Neural cell (in vitro differentiated cells): Measurements from ENCODE around the gene LNPEP. TPM values are rescaled to one million over a fixed set of nuclear protein-coding genes. Genes with fewer than 3 reads are reported as not detected.

Experiments used
- H2AFZ ChIP-seq: fragments of 200-600, 300-800 bp; sonication (generic), shearing (Covaris generic); 2 replicates; pipeline ENCODE4 v1.6.0; 2014; ENCODE audit warnings: low read depth, mild to moderate bottlenecking, antibody characterized with exemption, low read length, moderate library complexity
- H3F3A ChIP-seq: fragments of 200-600 bp; shearing (Covaris generic); 2 replicates; pipeline ENCODE4 v1.6.1; 2016; ENCODE audit warnings: mild to moderate bottlenecking, moderate library complexity, mixed read lengths, antibody characterized with exemption, low read length; ENCODE audit not compliant: insufficient read depth, poor library complexity, severe bottlenecking
- H3K27ac ChIP-seq: fragments of 200-600, 300-800 bp; sonication (generic), shearing (Covaris generic); 2 replicates; pipeline ENCODE4 v1.5.1; 2014; ENCODE audit warnings: mild to moderate bottlenecking, low read length, moderate library complexity
- H3K27me3 ChIP-seq: fragments of 300-800, 200-600 bp; sonication (generic), shearing (Covaris generic); 2 replicates; pipeline ENCODE4 v1.6.0; 2014; ENCODE audit warnings: mild to moderate bottlenecking, low read depth, low read length, moderate library complexity; ENCODE audit not compliant: insufficient read depth
- H3K36me3 ChIP-seq: fragments of 300-800, 200-600 bp; sonication (generic), shearing (Covaris generic); 2 replicates; pipeline ENCODE4 v1.5.1; 2014; ENCODE audit warnings: mild to moderate bottlenecking, antibody characterized with exemption, low read length, moderate library complexity; ENCODE audit not compliant: insufficient read depth
- H3K4me2 ChIP-seq: fragments of 300-800, 200-600 bp; sonication (generic), shearing (Covaris generic); 2 replicates; pipeline ENCODE4 v1.6.0; 2014; ENCODE audit warnings: mild to moderate bottlenecking, low read length
- H3K4me3 ChIP-seq: fragments of 300-800, 200-600 bp; sonication (generic), shearing (Covaris generic); 2 replicates; pipeline ENCODE4 v1.5.1; 2014; ENCODE audit warnings: mild to moderate bottlenecking, low read length, moderate library complexity
- H3K79me2 ChIP-seq: fragments of 200-600 bp; shearing (Covaris generic); replicated peaks from 2 replicates; pipeline ENCODE4 v1.6.0; 2014; ENCODE audit warnings: mild to moderate bottlenecking, low read length, moderate library complexity; ENCODE audit not compliant: insufficient read depth
- H3K9ac ChIP-seq: fragments of 300-800, 200-600 bp; sonication (generic), shearing (Covaris generic); 2 replicates; pipeline ENCODE4 v1.6.1; 2016; ENCODE audit warnings: mild to moderate bottlenecking, low read length, mixed read lengths
- H3K9me2 ChIP-seq: fragments of 200-600 bp; shearing (Covaris generic); 2 replicates; pipeline ENCODE4 v1.6.1; 2016; ENCODE audit warnings: mild to moderate bottlenecking, low read length, mixed read lengths; ENCODE audit not compliant: insufficient read depth
- H3K9me3 ChIP-seq: fragments of 200-600, 300-800 bp; sonication (generic), shearing (Covaris generic); 2 replicates; pipeline ENCODE4 v1.6.1; 2016; ENCODE audit warnings: mild to moderate bottlenecking, mixed run types, low read length, moderate library complexity, mixed read lengths
- H4K20me1 ChIP-seq: fragments of 200-600 bp; shearing (Covaris generic); 2 replicates; pipeline ENCODE4 v1.6.1; 2016; ENCODE audit warnings: mild to moderate bottlenecking, mixed run types; ENCODE audit not compliant: insufficient read depth
- CTCF ChIP-seq: fragments of 450-650 bp; IDR thresholded peaks from 2 replicates; pipeline ENCODE4 v1.5.1; 2014; ENCODE audit warnings: antibody characterized with exemption, mild to moderate bottlenecking, moderate library complexity; ENCODE audit not compliant: poor library complexity, severe bottlenecking
- EP300 ChIP-seq: fragments of 450-650 bp; conservative IDR thresholded peaks from 2 replicates; pipeline ENCODE4 v1.6.1; 2014; ENCODE audit warnings: antibody characterized with exemption, mild to moderate bottlenecking, moderate library complexity; ENCODE audit not compliant: poor library complexity, severe bottlenecking
- EZH2 ChIP-seq: fragments of 200-600, 300-800 bp; shearing (Covaris generic), sonication (generic); IDR thresholded peaks from 2 replicates; pipeline ENCODE4 v1.6.1; 2014; ENCODE audit warnings: antibody characterized with exemption, low read length, borderline replicate concordance, mild to moderate bottlenecking; ENCODE audit not compliant: insufficient read depth, poor library complexity, severe bottlenecking
- MXI1 ChIP-seq: fragments of 450-650 bp; conservative IDR thresholded peaks from 2 replicates; pipeline ENCODE4 v1.6.1; 2014; ENCODE audit warnings: antibody characterized with exemption, mild to moderate bottlenecking; ENCODE audit not compliant: poor library complexity, severe bottlenecking
- POLR2AphosphoS5 ChIP-seq: IDR thresholded peaks from 2 replicates; pipeline ENCODE4 v1.6.1; 2012
- RAD21 ChIP-seq: fragments of 450-650 bp; conservative IDR thresholded peaks from 2 replicates; pipeline ENCODE4 v1.6.1; 2014; ENCODE audit warnings: antibody characterized with exemption, mild to moderate bottlenecking, moderate library complexity
- REST ChIP-seq: IDR thresholded peaks from 2 replicates; pipeline ENCODE4 v1.6.1; 2012; ENCODE audit warnings: borderline replicate concordance
- SMC3 ChIP-seq: fragments of 450-650 bp; conservative IDR thresholded peaks from 2 replicates; pipeline ENCODE4 v1.6.1; 2014; ENCODE audit warnings: antibody characterized with exemption, mild to moderate bottlenecking, moderate library complexity; ENCODE audit not compliant: poor library complexity
- TAF1 ChIP-seq: IDR thresholded peaks from 2 replicates; pipeline ENCODE4 v1.6.1; 2012; ENCODE audit warnings: low read depth
- polyA plus RNA-seq: library from polyadenylated mRNA; depleted of rRNA; stranded (reverse); fragments of >200 nt; gene quantifications from 2 replicates; pipeline ENCODE4 v1.2.3, GENCODE V29; 2014

LNPEP gene
- polyA plus RNA-seq, 1 donor from 2014 or later: 25.6 TPM

- H3F3A ChIP-seq: no peaks in the 10 kb centered on the region
- no peaks in the 10 kb centered on the region for H4K20me1 ChIP-seq
- no peaks in the 10 kb centered on the region for H3K36me3 ChIP-seq
- TF ChIP-seq EZH2: no peak
- TF ChIP-seq SMC3: no peak
- TF ChIP-seq RAD21: no peak
- TF ChIP-seq EP300: no peak
- no peak for TF ChIP-seq MXI1
- no peak for TF ChIP-seq POLR2AphosphoS5
- TF ChIP-seq CTCF: no peak
- no peak for TF ChIP-seq TAF1
- no peak for TF ChIP-seq REST
- no peaks in the 10 kb centered on the region for H3K79me2 ChIP-seq
- H3K4me2 ChIP-seq: no peak overlapping the region
- H3K9me2 ChIP-seq: no peaks in the 10 kb centered on the region
- H3K27ac ChIP-seq: no peak overlapping the region
- no peaks in the 10 kb centered on the region for H3K9me3 ChIP-seq
- H3K9ac ChIP-seq: no peak overlapping the region
- H3K27me3 ChIP-seq: no peaks in the 10 kb centered on the region
- no peak overlapping the region for H2AFZ ChIP-seq
- no peak overlapping the region for H3K4me3 ChIP-seq
Observed at GRCh38 chr5:97071101-97071500, 135.2 kb downstream of the LNPEP start.

GRCh38 chr5:97071993-97072392 is 136.1 kb downstream of the LNPEP start:
- Histone ChIP-seq H3K9me2 (no peaks in the 10 kb centered on the region), H3K36me3 (no peaks in the 10 kb centered on the region), H4K20me1 (no peaks in the 10 kb centered on the region), H3K4me2 (no peak overlapping the region), H3K9me3 (no peaks in the 10 kb centered on the region), H3K4me3 (no peak overlapping the region), H3K9ac (no peak overlapping the region), H3K27me3 (no peaks in the 10 kb centered on the region), H3K27ac (no peak overlapping the region), H3F3A (no peaks in the 10 kb centered on the region), H3K79me2 (no peaks in the 10 kb centered on the region), H2AFZ (no peak overlapping the region)
- TF ChIP-seq EZH2 (no peak), REST (no peak), RAD21 (no peak), POLR2AphosphoS5 (no peak), MXI1 (no peak), SMC3 (no peak), TAF1 (no peak), CTCF (no peak), EP300 (no peak)
